ENCODE results near the gene ZNF688. TPM values are rescaled to one million over a fixed set of nuclear protein-coding genes. Genes with fewer than 3 reads are reported as not detected.

The ZNF688 gene
- total and polyA plus RNA-seq, 2 of the 8 experiments (the other 6 are each of a cell fraction or from before 2014, with no cell fraction given), result 2.7 to 3.5 TPM

DNA sequence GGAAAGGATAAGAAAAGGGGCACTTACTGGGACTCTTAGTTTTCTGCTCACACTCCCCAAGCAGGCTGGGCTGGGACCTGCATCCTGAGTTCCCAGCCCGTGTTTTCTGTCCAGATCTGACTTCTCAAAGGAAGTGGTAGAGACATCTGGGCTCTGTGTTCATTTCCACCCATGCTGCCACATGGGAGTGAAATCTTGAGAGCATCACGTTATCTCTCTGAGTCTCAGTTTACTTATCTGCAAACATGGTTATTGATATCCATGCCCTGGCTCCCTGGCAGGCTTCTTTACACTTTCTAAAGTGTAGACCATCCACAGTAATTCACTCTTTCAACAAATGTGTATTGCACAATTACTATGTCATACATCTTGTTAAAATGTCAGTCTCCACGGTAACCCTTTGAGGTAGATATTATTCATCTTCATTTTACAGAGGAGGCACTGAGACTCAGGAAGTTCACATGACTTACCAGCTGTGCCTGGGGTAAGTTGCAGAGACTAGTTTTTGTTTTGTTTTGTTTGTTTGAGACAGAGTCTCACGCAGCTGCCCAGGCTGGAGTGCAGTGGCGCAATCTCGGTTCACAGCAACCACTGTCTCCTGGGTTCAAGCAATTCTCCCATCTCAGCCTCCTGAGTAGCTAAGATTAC lies 3.4 kb downstream of the ZNF688 start (continued):
- TF ChIP-seq, protein P1, sequence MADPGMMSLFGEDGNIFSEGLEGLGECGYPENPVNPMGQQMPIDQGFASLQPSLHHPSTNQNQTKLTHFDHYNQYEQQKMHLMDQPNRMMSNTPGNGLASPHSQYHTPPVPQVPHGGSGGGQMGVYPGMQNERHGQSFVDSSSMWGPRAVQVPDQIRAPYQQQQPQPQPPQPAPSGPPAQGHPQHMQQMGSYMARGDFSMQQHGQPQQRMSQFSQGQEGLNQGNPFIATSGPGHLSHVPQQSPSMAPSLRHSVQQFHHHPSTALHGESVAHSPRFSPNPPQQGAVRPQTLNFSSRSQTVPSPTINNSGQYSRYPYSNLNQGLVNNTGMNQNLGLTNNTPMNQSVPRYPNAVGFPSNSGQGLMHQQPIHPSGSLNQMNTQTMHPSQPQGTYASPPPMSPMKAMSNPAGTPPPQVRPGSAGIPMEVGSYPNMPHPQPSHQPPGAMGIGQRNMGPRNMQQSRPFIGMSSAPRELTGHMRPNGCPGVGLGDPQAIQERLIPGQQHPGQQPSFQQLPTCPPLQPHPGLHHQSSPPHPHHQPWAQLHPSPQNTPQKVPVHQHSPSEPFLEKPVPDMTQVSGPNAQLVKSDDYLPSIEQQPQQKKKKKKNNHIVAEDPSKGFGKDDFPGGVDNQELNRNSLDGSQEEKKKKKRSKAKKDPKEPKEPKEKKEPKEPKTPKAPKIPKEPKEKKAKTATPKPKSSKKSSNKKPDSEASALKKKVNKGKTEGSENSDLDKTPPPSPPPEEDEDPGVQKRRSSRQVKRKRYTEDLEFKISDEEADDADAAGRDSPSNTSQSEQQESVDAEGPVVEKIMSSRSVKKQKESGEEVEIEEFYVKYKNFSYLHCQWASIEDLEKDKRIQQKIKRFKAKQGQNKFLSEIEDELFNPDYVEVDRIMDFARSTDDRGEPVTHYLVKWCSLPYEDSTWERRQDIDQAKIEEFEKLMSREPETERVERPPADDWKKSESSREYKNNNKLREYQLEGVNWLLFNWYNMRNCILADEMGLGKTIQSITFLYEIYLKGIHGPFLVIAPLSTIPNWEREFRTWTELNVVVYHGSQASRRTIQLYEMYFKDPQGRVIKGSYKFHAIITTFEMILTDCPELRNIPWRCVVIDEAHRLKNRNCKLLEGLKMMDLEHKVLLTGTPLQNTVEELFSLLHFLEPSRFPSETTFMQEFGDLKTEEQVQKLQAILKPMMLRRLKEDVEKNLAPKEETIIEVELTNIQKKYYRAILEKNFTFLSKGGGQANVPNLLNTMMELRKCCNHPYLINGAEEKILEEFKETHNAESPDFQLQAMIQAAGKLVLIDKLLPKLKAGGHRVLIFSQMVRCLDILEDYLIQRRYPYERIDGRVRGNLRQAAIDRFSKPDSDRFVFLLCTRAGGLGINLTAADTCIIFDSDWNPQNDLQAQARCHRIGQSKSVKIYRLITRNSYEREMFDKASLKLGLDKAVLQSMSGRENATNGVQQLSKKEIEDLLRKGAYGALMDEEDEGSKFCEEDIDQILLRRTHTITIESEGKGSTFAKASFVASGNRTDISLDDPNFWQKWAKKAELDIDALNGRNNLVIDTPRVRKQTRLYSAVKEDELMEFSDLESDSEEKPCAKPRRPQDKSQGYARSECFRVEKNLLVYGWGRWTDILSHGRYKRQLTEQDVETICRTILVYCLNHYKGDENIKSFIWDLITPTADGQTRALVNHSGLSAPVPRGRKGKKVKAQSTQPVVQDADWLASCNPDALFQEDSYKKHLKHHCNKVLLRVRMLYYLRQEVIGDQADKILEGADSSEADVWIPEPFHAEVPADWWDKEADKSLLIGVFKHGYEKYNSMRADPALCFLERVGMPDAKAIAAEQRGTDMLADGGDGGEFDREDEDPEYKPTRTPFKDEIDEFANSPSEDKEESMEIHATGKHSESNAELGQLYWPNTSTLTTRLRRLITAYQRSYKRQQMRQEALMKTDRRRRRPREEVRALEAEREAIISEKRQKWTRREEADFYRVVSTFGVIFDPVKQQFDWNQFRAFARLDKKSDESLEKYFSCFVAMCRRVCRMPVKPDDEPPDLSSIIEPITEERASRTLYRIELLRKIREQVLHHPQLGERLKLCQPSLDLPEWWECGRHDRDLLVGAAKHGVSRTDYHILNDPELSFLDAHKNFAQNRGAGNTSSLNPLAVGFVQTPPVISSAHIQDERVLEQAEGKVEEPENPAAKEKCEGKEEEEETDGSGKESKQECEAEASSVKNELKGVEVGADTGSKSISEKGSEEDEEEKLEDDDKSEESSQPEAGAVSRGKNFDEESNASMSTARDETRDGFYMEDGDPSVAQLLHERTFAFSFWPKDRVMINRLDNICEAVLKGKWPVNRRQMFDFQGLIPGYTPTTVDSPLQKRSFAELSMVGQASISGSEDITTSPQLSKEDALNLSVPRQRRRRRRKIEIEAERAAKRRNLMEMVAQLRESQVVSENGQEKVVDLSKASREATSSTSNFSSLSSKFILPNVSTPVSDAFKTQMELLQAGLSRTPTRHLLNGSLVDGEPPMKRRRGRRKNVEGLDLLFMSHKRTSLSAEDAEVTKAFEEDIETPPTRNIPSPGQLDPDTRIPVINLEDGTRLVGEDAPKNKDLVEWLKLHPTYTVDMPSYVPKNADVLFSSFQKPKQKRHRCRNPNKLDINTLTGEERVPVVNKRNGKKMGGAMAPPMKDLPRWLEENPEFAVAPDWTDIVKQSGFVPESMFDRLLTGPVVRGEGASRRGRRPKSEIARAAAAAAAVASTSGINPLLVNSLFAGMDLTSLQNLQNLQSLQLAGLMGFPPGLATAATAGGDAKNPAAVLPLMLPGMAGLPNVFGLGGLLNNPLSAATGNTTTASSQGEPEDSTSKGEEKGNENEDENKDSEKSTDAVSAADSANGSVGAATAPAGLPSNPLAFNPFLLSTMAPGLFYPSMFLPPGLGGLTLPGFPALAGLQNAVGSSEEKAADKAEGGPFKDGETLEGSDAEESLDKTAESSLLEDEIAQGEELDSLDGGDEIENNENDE (IDR thresholded peaks at IDR 0.05; ENCODE audit: insufficient replicate concordance, low read length), result no peak
- no peak for TF ChIP-seq SP4 (IDR thresholded peaks at IDR 0.05; ENCODE audit: low read length)
- TF ChIP-seq GTF2F1 (IDR thresholded peaks at IDR 0.05; ENCODE audit: borderline replicate concordance, low read depth, low read length), result no peak
- TF ChIP-seq POLR2AphosphoS5 (IDR thresholded peaks at IDR 0.05; ENCODE audit: low read depth, low read length), result no peak
- TF ChIP-seq, protein P2, sequence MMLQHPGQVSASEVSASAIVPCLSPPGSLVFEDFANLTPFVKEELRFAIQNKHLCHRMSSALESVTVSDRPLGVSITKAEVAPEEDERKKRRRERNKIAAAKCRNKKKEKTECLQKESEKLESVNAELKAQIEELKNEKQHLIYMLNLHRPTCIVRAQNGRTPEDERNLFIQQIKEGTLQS (IDR thresholded peaks at IDR 0.05; ENCODE audit: insufficient read depth, low read depth, low read length), result no peak
- TF ChIP-seq, protein P3, sequence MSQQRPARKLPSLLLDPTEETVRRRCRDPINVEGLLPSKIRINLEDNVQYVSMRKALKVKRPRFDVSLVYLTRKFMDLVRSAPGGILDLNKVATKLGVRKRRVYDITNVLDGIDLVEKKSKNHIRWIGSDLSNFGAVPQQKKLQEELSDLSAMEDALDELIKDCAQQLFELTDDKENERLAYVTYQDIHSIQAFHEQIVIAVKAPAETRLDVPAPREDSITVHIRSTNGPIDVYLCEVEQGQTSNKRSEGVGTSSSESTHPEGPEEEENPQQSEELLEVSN (IDR thresholded peaks at IDR 0.05), result no peak
- TF ChIP-seq KDM1A (IDR thresholded peaks at IDR 0.05; ENCODE audit: borderline replicate concordance, low read length), result no peak
- no peak for TF ChIP-seq SRF (IDR thresholded peaks at IDR 0.05; ENCODE audit: low read depth, low read length)
- TF ChIP-seq BRCA1 (IDR thresholded peaks at IDR 0.05; ENCODE audit: low read depth, low read length), result no peak

Measured in H1 (cell line).